ENCODE measurements around the gene ALG8.

DNA sequence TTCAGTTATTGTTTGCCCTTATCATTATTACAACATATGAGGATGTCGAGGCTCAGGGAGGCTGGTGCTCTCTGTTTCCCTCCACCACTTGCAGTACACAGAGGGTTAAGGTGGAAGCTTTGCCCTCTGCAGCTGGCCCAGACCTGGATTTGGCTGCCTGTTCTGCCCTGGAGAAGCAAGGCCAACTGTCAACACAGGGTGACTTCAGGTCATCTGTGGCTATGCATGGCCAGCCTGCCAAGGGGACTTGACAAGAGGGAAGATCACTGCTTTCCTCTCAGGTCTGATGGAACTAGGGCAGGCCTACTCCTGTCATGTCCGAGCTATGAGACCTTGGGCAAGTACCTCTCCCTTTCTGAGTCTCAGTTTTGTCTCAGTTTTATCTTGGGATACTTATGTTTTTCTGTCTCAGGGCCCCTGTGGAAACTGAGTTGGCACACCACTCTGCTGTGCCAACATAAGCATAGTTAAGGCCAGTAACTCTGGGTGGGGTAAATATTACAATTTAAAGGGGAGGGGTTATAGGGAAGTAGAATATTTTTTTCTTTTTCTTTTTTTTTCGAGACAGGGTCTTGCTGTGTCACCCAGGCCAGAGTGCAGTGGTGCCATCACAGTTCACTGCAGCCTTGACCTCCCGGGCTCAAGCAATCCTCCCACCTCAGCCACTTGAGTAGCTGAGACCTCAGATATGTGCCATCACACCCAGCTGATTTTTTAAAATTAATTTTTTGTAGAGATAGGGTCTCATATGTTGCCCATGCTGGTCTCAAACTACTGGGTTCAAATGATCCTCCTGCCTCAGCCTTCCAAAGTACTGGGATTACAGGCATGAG is 78.1 kb downstream of the ALG8 start:
- TF ChIP-seq, protein P1, sequence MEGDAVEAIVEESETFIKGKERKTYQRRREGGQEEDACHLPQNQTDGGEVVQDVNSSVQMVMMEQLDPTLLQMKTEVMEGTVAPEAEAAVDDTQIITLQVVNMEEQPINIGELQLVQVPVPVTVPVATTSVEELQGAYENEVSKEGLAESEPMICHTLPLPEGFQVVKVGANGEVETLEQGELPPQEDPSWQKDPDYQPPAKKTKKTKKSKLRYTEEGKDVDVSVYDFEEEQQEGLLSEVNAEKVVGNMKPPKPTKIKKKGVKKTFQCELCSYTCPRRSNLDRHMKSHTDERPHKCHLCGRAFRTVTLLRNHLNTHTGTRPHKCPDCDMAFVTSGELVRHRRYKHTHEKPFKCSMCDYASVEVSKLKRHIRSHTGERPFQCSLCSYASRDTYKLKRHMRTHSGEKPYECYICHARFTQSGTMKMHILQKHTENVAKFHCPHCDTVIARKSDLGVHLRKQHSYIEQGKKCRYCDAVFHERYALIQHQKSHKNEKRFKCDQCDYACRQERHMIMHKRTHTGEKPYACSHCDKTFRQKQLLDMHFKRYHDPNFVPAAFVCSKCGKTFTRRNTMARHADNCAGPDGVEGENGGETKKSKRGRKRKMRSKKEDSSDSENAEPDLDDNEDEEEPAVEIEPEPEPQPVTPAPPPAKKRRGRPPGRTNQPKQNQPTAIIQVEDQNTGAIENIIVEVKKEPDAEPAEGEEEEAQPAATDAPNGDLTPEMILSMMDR (IDR thresholded peaks at IDR 0.05), result no peak
- TF ChIP-seq POLR2AphosphoS5 (IDR thresholded peaks at IDR 0.05; ENCODE audit: low read depth, low read length) (no peak), SIN3A (IDR thresholded peaks at IDR 0.05; ENCODE audit: borderline replicate concordance, insufficient read depth, low read depth, low read length) (no peak), TCF7L2 (IDR thresholded peaks at IDR 0.05; ENCODE audit: low read depth, low read length) (no peak)
- TF ChIP-seq, protein P2, sequence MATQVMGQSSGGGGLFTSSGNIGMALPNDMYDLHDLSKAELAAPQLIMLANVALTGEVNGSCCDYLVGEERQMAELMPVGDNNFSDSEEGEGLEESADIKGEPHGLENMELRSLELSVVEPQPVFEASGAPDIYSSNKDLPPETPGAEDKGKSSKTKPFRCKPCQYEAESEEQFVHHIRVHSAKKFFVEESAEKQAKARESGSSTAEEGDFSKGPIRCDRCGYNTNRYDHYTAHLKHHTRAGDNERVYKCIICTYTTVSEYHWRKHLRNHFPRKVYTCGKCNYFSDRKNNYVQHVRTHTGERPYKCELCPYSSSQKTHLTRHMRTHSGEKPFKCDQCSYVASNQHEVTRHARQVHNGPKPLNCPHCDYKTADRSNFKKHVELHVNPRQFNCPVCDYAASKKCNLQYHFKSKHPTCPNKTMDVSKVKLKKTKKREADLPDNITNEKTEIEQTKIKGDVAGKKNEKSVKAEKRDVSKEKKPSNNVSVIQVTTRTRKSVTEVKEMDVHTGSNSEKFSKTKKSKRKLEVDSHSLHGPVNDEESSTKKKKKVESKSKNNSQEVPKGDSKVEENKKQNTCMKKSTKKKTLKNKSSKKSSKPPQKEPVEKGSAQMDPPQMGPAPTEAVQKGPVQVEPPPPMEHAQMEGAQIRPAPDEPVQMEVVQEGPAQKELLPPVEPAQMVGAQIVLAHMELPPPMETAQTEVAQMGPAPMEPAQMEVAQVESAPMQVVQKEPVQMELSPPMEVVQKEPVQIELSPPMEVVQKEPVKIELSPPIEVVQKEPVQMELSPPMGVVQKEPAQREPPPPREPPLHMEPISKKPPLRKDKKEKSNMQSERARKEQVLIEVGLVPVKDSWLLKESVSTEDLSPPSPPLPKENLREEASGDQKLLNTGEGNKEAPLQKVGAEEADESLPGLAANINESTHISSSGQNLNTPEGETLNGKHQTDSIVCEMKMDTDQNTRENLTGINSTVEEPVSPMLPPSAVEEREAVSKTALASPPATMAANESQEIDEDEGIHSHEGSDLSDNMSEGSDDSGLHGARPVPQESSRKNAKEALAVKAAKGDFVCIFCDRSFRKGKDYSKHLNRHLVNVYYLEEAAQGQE (IDR thresholded peaks at IDR 0.05; ENCODE audit: insufficient read depth in 1 of 2, low read depth in 2 of 2, low read length in 1 of 2), result no peak

All from Panc1 (cell line).